ENCODE results near the gene DOLPP1. TPM values are rescaled to one million over a fixed set of nuclear protein-coding genes. Genes with fewer than 3 reads are reported as not detected.

The DOLPP1 gene
- total and polyA plus RNA-seq, 2 donors from 2014 or later = 9.1 to 12.1 TPM

DNA sequence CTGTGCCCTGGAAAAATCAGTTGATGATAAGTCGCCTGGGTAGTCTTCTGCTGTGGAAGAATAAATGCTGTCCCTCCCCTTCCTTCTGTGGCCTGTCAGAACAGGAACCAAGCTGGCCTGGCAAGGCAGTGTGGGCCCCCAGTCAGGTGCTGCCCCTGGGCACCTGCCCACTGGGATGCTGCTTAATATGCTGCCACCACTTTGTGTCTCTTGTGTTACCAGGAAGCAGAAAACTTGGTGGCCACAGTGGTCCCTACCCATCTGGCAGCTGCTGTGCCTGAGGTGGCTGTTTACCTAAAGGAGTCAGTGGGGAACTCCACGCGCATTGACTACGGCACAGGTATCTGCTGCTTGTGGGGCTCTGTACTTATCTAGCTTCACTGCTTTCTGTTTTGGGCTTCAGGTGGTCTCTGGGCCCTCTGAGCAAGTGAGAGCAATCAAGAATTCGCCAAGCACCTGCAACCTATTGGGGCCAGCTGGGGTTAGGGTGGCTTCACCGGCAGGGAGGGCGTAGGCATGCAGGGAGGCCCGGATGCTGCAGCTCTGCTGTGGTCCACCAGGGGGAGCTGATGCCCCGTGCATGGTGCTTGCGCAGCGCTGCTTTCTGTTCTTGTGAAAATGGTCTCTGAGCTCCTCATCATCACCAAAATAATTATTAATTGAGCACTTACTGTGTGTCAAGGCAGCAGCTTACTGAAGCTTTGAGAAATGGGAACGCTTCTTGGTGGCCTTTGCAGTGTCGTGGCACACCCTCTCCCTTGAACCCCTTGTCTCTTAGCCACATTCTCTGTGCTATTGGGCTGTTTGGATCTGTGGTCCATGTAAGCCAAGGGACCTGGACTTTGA, 50.6 kb downstream of the DOLPP1 start:
- no peak for FAIRE-seq
- H3K9me3 ChIP-seq (ENCODE audit: control insufficient read depth in 2 of 3, insufficient read depth in 1 of 3, low read length in 3 of 3) = no peaks in the 10 kb centered on the region
- H3K36me3 ChIP-seq (ENCODE audit: control insufficient read depth in 2 of 3, insufficient read depth in 3 of 3, low read length in 3 of 3) = peaks cover 4 to 36% (median 17%) of the 10 kb centered on the region in 3 donors
- TF ChIP-seq, protein P1, sequence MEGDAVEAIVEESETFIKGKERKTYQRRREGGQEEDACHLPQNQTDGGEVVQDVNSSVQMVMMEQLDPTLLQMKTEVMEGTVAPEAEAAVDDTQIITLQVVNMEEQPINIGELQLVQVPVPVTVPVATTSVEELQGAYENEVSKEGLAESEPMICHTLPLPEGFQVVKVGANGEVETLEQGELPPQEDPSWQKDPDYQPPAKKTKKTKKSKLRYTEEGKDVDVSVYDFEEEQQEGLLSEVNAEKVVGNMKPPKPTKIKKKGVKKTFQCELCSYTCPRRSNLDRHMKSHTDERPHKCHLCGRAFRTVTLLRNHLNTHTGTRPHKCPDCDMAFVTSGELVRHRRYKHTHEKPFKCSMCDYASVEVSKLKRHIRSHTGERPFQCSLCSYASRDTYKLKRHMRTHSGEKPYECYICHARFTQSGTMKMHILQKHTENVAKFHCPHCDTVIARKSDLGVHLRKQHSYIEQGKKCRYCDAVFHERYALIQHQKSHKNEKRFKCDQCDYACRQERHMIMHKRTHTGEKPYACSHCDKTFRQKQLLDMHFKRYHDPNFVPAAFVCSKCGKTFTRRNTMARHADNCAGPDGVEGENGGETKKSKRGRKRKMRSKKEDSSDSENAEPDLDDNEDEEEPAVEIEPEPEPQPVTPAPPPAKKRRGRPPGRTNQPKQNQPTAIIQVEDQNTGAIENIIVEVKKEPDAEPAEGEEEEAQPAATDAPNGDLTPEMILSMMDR (IDR thresholded peaks at IDR 0.05; ENCODE audit: borderline replicate concordance, extremely low read depth, insufficient read depth) = peak; percentile 99
- DNase-seq = peak; percentile 76 to 92 (median 81)
- no peak overlapping the region for H3K4me3 ChIP-seq (ENCODE audit: low read length in 3 of 3)
- no peak overlapping the region for H3K9ac ChIP-seq (ENCODE audit: low read length in 3 of 3)
- no peaks in the 10 kb centered on the region for H3K27me3 ChIP-seq (ENCODE audit: control insufficient read depth, insufficient read depth, low read length)
- H3K27ac ChIP-seq (ENCODE audit: low read depth in 2 of 2, low read length in 2 of 2) = no peak overlapping the region
- intact Hi-C loops (cut with DNase I) = no loop called here
- H3K4me1 ChIP-seq (ENCODE audit: control insufficient read depth in 2 of 3, insufficient read depth in 2 of 3, low read depth in 1 of 3, low read length in 3 of 3) = peaks cover 0 to 6% (median 0%) of the 10 kb centered on the region in 3 donors

DNA sequence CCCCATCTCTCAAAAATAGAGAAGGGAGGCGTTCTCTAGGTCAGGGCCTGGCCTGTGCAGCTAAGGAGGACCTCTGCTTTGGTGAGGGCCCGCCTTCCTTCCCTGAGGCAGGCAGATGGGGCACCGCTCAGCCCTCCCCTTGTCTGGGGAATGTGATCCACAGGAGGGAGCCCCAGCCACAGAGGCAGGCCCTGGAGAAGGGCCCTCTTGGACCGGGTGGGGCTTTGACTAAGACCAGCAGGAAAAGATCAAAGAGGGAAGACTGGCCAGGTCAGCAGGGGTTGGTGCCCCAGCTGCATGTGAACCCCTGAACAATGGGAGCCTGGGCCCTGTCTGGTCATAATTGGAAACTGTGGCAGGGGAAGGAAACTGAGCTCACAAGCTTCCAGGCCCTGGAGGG, 52.2 kb downstream of the DOLPP1 start:
- FAIRE-seq = no peak
- peaks cover 4 to 36% (median 8%) of the 10 kb centered on the region in 3 donors for H3K36me3 ChIP-seq (ENCODE audit: control insufficient read depth in 2 of 3, insufficient read depth in 3 of 3, low read length in 3 of 3)
- H3K9me3 ChIP-seq (ENCODE audit: control insufficient read depth in 2 of 3, insufficient read depth in 1 of 3, low read length in 3 of 3) = no peaks in the 10 kb centered on the region
- no peak overlapping the region for H3K27ac ChIP-seq (ENCODE audit: low read depth in 2 of 2, low read length in 2 of 2)
- no peaks in the 10 kb centered on the region for H3K27me3 ChIP-seq (ENCODE audit: control insufficient read depth, insufficient read depth, low read length)
- H3K4me3 ChIP-seq (ENCODE audit: low read length in 3 of 3) = no peak overlapping the region
- peak in 2 of 5 donors; percentile 33 to 45 for DNase-seq
- no peak overlapping the region for H3K9ac ChIP-seq (ENCODE audit: low read length in 3 of 3)
- intact Hi-C loops (cut with DNase I) = no loop called here
- peaks cover 0 to 10% (median 8%) of the 10 kb centered on the region in 3 donors for H3K4me1 ChIP-seq (ENCODE audit: control insufficient read depth in 2 of 3, insufficient read depth in 2 of 3, low read depth in 1 of 3, low read length in 3 of 3)
- TF ChIP-seq, protein P1 (IDR thresholded peaks at IDR 0.05; ENCODE audit: borderline replicate concordance, extremely low read depth, insufficient read depth) = no peak

DNA sequence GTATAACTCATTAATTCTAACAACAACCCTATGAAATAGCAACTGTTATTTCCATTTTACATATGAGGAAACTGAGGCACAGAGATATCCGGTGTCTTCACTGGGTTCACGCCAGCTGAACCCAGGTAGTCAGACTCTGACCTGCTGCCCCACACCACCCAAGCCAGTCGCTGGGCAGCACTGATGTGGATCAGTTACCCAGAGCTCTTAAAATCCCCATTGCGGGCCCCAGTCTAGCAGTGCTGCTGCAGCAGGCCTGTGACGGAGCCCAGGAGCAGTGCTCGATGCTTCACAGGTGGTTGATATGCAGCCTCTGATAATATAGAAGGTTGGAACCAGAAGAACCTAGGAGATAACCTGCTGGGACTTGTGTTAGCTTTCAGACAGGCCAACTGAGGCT, 54.6 kb downstream of the DOLPP1 start:
- TF ChIP-seq, protein P1 (IDR thresholded peaks at IDR 0.05; ENCODE audit: borderline replicate concordance, extremely low read depth, insufficient read depth) = no peak
- Histone ChIP-seq H3K4me3 (ENCODE audit: low read length in 3 of 3) (no peak overlapping the region), H3K36me3 (ENCODE audit: control insufficient read depth in 2 of 3, insufficient read depth in 3 of 3, low read length in 3 of 3) (peaks cover 4 to 30% (median 8%) of the 10 kb centered on the region in 3 donors), H3K9ac (ENCODE audit: low read length in 3 of 3) (no peak overlapping the region), H3K4me1 (ENCODE audit: control insufficient read depth in 2 of 3, insufficient read depth in 2 of 3, low read depth in 1 of 3, low read length in 3 of 3) (peaks cover 0 to 34% (median 28%) of the 10 kb centered on the region in 3 donors), H3K27me3 (ENCODE audit: control insufficient read depth, insufficient read depth, low read length) (no peaks in the 10 kb centered on the region), H3K9me3 (ENCODE audit: control insufficient read depth in 2 of 3, insufficient read depth in 1 of 3, low read length in 3 of 3) (no peaks in the 10 kb centered on the region), H3K27ac (ENCODE audit: low read depth in 2 of 2, low read length in 2 of 2) (no peak overlapping the region)
- intact Hi-C loops (cut with DNase I) = loop anchor here (5.0 kb wide), 1 partner anchor 482 kb away; no protein-coding TSS in a partner anchor
- DNase-seq (peak in 2 of 5 donors; percentile 32 to 53), FAIRE-seq (no peak)

All from kidney (tissue), 14 donors.